Measurements from ENCODE around the gene ARMC8. TPM values are rescaled to one million over a fixed set of nuclear protein-coding genes. Genes with fewer than 3 reads are reported as not detected.

Gene ARMC8
- total RNA-seq, 1 donor: 49.8 TPM

DNA sequence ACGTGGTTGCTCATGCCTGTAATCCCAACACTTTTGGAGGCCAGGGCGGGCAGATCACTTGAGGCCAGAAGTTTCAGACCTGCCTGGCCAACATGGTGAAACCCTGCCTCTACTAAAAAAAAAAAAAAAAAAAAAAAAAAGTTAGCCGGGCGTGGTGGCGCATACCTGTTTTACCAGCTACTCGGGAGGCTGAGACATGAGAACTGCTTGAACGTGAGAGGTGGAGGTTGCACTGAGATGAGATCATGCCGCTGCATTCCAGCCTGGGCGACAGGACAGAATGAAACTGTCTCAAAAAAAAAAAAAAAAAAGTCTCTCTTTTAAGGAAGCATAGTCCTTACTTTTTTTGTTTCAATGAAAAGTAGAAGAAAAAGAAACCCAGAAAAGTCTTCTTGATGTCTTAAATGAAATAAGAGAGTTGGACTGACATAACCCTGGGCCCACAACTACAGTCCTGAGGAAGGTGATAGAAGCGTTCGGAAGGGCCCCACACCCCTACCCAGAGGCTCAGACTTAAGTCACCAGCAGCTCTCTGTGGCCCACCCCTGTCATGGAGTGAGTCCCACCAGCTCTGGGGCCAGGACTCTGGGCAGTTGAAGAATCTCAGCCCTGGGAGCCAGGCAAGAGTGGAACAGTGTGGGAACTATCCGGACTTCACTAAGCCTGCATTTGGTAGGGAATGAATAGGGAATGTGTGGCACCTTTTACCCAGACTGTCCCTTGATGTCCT, 139.9 kb downstream of the ARMC8 start:
- no peak overlapping the region for H3K4me3 ChIP-seq (ENCODE audit: low read depth, low read length)
- TF ChIP-seq, protein P1, sequence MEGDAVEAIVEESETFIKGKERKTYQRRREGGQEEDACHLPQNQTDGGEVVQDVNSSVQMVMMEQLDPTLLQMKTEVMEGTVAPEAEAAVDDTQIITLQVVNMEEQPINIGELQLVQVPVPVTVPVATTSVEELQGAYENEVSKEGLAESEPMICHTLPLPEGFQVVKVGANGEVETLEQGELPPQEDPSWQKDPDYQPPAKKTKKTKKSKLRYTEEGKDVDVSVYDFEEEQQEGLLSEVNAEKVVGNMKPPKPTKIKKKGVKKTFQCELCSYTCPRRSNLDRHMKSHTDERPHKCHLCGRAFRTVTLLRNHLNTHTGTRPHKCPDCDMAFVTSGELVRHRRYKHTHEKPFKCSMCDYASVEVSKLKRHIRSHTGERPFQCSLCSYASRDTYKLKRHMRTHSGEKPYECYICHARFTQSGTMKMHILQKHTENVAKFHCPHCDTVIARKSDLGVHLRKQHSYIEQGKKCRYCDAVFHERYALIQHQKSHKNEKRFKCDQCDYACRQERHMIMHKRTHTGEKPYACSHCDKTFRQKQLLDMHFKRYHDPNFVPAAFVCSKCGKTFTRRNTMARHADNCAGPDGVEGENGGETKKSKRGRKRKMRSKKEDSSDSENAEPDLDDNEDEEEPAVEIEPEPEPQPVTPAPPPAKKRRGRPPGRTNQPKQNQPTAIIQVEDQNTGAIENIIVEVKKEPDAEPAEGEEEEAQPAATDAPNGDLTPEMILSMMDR (IDR thresholded peaks at IDR 0.05; ENCODE audit: insufficient read depth, low read length): no peak
- DNase-seq (ENCODE audit: low read depth): no peak

DNA sequence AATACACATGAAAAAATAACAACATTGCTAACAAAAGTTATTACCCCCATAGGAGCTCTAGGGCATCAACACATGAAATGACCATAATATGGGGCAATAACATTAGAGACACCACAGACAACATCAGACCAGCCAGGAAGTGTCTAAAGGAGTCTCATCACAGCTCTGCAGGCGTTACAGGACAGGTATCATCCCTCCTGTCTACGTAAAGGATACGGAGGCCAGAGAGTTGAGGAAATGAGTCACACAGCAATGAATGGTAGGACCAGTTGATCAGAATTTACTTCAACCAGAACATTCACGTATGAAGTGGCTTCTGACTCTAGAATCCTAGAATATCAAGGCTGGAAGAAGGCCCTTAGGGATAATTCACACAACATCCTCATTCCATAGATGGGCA, 140.7 kb downstream of the ARMC8 start:
- no peak for DNase-seq (ENCODE audit: low read depth)
- no peak overlapping the region for H3K4me3 ChIP-seq (ENCODE audit: low read depth, low read length)
- TF ChIP-seq, protein P1 (IDR thresholded peaks at IDR 0.05; ENCODE audit: insufficient read depth, low read length): no peak

DNA sequence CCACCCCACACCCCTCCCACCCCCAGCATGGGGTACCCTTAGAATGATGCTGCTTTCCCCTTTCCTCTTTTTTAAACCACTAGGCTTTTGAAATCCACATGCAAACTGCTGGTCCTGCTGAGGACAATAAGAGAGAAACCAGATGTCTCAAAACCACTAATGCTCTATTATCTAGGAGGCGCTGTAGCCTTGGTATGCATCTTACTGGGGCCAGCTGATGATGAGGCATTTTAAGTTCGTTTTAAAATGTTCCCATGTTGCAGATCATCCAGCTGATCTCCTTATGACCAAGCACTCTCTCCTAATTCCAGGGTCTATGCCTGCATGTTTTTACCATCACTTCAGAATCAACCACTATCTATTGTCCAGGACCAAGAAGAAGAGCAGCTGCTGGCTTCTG, 141.2 kb downstream of the ARMC8 start:
- peak; percentile 48 for DNase-seq (ENCODE audit: low read depth)
- H3K4me3 ChIP-seq (ENCODE audit: low read depth, low read length): no peak overlapping the region

DNA sequence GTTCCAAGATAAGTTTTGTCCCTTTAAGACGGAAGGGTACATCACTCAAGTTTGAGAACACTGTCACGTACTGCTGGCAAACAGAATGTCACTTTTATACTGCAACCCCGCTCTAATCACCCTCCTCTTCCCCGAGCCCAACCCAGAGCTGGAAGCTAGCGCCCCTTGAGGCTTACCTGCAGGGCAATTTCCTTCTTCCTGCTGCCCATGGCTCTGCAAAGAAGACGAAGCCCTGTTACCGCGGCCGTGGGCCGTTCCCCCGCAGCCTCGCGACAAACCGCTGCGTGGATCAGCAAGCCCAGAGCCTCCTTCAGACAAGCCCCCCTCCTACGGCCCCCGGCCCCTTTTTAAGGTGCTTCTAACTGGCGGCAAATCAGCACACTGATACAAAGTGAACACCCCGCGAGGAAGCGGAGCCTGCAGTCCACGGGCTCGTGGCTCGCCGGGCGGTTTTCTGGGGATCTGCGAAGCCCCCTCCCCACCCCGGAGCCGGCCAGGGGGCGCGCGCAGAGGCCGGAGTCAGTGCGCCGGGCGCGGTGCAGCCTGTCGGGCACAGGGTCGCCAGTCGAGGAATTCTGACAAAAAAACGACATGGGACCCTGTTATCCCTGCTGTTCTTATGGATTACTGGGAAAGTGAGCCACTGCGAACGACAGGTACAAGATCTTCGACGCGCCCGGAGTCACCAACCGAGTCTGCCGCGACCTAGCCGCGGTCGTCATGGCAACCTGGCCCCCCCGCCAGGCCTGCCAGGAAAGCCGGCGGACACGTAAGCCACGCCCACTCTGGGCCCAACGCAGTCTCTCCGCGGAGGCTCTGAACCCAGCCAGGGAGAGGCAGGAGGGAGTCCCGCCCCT, 142.3 kb downstream of the ARMC8 start, which contains the start of gene NME9:
TSS of gene NME9 (minus strand) at position 725 of the 857 bp plus-strand sequence. CDS start at position 209, 516 bp downstream.
- H3K4me3 ChIP-seq (ENCODE audit: low read depth, low read length): peak within 1 kb of the TSS; percentile 67
- TF ChIP-seq, protein P1 (IDR thresholded peaks at IDR 0.05; ENCODE audit: insufficient read depth, low read length): peak; percentile 74
- DNase-seq (ENCODE audit: low read depth): peak; percentile 64

More for the DNA sequence above, 141.2 kb downstream of the ARMC8 start:
- TF ChIP-seq, protein P1 (IDR thresholded peaks at IDR 0.05; ENCODE audit: insufficient read depth, low read length): peak; percentile 16

DNA sequence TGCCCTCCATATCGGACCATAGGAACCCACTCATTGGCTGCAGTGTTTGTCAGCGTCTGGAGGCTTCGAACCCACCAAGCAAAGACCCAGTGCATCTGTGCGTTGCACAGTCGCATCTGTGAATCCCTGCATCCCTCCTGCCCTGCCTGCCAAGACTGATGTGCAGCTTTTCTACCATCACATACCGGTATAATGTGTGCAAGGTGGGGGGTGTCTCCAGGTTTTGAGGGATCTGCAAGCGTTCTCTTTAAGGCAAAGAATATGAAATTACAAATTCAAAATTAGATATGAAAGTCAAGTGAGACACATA, 142.8 kb downstream of the ARMC8 start:
- peak overlapping the region; percentile 67 for H3K4me3 ChIP-seq (ENCODE audit: low read depth, low read length)
- TF ChIP-seq, protein P1 (IDR thresholded peaks at IDR 0.05; ENCODE audit: insufficient read depth, low read length): no peak
- no peak for DNase-seq (ENCODE audit: low read depth)

DNA sequence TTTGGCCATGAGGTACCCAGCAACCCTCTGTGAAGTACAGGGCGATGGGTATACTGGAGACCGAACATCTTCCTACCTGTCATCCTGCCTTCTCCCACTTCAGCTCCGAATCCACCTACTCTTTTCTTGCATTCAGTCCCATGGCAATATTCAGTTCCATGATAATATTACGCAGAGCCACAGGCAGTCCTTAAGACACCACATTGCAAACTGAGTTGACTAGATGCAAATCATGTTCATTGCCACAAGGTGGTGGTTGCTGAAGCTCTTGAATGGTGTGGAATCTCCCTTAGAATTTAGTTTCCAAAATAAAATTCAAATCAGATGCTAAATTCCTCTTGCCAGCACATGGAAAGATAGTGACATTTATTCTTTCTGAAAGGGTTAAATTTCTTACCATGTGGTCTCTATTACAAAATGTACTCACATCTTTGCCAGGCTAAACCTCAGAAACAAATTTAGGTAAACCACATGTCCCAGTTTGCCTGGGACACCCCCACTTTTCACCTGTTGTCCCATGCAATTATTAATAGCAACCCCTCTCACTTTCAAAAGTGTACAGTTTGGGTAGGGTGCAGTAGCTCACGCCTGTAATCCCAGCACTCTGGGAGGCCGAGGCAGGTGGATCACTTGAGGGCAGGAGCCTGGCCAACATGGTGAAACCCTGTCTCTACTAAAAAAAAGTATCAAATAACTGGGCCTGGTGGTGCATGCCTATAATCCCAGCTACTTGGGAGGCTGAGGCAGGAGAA, 144.2 kb downstream of the ARMC8 start:
- H3K4me3 ChIP-seq (ENCODE audit: low read depth, low read length): no peak overlapping the region
- TF ChIP-seq, protein P1 (IDR thresholded peaks at IDR 0.05; ENCODE audit: insufficient read depth, low read length): peak; percentile 36
- peak; percentile 35 for DNase-seq (ENCODE audit: low read depth)

Data from fibroblast of the aortic adventitia (primary cell).